ENCODE results near the gene PNCK.
"Not testable (repeated sequence)": the region's sequence is repeated elsewhere in the genome, so short reads cannot be mapped to it uniquely, and the experiment has no call there.

DNA sequence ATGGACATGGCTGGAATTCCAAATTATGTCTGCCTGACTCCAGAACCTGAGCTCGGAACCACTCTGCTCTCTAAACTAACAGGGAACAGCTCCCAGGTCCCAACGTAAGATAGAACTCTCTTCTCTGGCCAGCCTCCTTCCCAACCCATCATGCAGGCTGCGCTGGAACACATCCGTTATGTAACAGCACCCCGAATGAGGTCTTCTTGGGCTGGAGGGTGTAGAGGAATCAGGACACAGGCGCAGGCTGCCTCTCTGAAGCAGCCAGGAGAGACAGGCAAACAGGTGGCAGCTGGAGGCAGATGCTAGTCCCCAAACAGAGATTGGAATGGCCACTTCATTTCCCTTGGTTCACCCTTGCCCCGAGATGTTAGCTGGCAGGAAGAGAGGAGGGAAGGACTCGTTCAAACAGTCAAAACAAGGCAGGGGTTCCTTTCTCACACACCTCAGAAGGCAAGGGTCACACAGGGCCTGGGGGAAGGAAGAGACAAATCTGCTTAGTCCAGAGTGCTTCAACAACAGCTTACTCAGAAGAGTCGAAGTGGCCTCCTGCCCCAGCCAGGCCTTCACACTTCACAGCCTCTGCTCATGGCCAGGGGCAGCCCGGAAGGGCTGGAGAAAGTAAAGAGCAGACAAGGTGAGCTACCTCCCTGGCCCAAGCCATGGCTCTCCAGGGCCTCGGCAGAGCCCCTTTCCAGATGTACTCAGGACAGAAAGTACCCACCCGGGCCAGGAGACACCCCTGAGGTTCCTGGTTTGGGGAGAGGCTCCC is 31.2 kb upstream of the PNCK start:
- TF ChIP-seq POLR2A (IDR thresholded peaks at IDR 0.05): not testable (repeated sequence)
- TF ChIP-seq, protein P1, sequence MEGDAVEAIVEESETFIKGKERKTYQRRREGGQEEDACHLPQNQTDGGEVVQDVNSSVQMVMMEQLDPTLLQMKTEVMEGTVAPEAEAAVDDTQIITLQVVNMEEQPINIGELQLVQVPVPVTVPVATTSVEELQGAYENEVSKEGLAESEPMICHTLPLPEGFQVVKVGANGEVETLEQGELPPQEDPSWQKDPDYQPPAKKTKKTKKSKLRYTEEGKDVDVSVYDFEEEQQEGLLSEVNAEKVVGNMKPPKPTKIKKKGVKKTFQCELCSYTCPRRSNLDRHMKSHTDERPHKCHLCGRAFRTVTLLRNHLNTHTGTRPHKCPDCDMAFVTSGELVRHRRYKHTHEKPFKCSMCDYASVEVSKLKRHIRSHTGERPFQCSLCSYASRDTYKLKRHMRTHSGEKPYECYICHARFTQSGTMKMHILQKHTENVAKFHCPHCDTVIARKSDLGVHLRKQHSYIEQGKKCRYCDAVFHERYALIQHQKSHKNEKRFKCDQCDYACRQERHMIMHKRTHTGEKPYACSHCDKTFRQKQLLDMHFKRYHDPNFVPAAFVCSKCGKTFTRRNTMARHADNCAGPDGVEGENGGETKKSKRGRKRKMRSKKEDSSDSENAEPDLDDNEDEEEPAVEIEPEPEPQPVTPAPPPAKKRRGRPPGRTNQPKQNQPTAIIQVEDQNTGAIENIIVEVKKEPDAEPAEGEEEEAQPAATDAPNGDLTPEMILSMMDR (IDR thresholded peaks at IDR 0.05): not testable (repeated sequence)
